Measurements from ENCODE around the gene SIGLEC15.

SIGLEC15 gene

DNA sequence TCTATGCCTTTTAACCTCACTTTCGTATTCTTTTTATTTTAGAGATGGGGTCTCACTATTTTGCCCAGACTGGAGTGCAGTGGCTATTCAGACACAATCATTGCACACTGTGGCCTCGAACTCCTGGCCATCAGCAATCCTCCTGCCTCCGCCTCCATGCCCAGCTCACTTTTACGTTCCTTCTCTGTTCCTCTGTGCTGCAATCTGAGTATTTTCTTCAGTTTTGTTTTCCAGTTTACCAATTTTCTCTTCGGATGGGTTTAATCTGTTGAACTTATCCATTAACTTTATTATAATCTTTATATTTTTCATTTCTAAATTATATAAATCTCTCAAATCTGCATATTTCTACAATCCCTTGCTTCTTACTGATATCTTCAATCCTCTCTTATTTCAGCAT is 38.6 kb downstream of the SIGLEC15 start:
- H3K4me3 ChIP-seq (ENCODE audit: low read depth, low read length): no peak overlapping the region
- TF ChIP-seq, protein P1, sequence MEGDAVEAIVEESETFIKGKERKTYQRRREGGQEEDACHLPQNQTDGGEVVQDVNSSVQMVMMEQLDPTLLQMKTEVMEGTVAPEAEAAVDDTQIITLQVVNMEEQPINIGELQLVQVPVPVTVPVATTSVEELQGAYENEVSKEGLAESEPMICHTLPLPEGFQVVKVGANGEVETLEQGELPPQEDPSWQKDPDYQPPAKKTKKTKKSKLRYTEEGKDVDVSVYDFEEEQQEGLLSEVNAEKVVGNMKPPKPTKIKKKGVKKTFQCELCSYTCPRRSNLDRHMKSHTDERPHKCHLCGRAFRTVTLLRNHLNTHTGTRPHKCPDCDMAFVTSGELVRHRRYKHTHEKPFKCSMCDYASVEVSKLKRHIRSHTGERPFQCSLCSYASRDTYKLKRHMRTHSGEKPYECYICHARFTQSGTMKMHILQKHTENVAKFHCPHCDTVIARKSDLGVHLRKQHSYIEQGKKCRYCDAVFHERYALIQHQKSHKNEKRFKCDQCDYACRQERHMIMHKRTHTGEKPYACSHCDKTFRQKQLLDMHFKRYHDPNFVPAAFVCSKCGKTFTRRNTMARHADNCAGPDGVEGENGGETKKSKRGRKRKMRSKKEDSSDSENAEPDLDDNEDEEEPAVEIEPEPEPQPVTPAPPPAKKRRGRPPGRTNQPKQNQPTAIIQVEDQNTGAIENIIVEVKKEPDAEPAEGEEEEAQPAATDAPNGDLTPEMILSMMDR (conservative IDR thresholded peaks at IDR 0.05; ENCODE audit: low read depth, low read length): no peak
- DNase-seq (ENCODE audit: low read depth): no peak

DNA sequence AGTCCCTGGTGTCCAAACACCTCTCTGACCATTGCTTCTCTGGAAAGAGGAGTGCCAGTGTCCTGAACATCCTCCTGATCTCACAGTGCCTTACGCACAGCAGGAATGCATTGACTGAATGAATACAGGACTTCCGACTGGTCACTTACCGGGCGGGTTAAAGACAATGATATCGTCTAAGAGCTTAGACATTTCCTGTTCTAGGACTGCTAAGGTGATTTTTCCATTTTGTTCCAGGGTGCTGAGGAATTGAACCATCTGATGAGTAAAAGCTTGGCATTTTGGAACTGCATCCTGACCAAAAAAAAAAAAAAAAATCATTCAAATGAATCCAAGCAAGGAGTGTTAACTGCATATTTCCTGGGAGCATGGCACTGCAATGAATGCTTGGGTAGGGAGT is 40.0 kb downstream of the SIGLEC15 start:
- no peak overlapping the region for H3K4me3 ChIP-seq (ENCODE audit: low read depth, low read length)
- DNase-seq (ENCODE audit: low read depth): no peak
- TF ChIP-seq, protein P1 (conservative IDR thresholded peaks at IDR 0.05; ENCODE audit: low read depth, low read length): no peak

DNA sequence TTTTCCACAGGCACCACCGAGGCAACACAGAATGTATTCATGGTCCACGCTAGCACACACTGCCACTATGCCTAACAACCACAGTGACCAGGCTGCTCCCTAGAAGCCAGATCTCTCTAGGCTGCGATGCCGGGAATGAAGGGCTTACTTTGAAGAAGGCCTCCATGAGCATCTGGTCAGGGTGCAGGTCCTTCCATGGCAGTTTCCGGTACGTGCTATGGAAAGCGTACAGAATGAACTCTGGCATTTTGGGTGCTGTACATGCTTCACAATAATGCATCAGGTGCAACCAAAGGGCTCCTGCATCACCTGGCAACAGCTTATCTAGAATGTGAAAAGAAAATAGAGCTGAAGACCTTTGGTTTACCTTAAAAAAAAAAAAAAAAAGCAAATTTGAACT is 44.9 kb downstream of the SIGLEC15 start:
- TF ChIP-seq, protein P1 (conservative IDR thresholded peaks at IDR 0.05; ENCODE audit: low read depth, low read length): no peak
- DNase-seq (ENCODE audit: low read depth): no peak
- no peak overlapping the region for H3K4me3 ChIP-seq (ENCODE audit: low read depth, low read length)

DNA sequence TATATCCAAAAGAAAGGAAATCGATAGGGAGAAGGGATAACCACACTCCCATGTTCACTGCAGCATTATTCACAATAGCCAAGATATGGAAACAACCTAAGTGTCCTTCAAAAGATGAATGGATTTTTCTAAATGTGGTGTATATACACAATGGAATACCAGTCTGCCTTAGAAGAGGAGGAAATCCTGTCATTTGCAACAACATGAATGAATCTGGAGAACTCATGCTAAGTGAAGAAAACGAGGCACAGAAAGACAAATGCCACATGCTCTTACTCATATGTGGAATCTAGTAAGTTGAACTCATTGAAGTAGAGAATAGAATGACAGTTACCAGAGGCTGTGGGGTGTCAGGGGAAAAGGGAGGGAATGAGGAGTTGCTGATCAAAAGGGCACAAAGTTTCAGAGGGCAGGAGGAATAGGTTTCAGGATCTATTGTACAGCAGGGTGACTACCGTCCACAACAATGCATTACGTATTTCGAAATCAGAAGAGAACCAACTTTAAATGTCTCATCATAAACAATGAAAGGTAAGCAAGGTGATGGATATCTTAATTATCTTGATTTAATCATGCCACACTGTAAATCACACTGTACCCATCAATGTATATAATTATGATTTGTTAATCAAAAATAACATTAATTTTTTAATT is 46.1 kb downstream of the SIGLEC15 start:
- DNase-seq (ENCODE audit: low read depth): no peak
- H3K4me3 ChIP-seq (ENCODE audit: low read depth, low read length): no peak overlapping the region
- TF ChIP-seq, protein P1 (conservative IDR thresholded peaks at IDR 0.05; ENCODE audit: low read depth, low read length): no peak

DNA sequence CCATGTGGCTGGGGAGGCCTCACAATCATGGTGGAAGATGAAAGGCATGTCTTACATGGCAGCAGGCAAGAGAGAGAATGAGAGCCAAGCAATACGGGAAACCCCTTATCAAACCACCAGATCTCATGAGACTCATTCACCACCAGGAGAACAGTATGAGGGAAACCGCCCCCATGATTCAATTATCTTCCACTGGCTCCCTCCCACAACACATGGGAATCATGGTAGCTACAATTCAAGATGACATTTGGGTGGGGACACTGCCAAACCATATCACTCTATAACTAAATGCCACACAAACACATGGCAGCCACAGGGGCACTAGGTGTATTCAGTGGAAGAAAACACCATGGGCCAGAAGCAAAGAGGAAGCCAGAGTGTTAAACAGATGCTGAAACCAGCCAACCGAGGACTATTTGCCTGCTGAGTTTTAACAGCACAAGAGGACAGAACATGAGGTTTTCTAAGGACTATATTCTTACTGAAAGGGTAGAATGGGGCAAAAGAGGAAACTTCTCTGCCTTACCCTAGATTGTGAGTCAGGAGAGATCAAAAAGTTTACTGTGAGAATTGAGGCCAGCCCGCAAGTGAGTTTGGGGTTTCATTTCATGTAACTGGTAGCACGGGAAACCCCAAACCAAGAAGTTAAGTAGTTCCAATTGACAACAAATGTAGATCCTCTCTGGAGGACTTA is 49.2 kb downstream of the SIGLEC15 start:
- TF ChIP-seq, protein P1 (conservative IDR thresholded peaks at IDR 0.05; ENCODE audit: low read depth, low read length): no peak
- peak; percentile 26 for DNase-seq (ENCODE audit: low read depth)
- no peak overlapping the region for H3K4me3 ChIP-seq (ENCODE audit: low read depth, low read length)

DNA sequence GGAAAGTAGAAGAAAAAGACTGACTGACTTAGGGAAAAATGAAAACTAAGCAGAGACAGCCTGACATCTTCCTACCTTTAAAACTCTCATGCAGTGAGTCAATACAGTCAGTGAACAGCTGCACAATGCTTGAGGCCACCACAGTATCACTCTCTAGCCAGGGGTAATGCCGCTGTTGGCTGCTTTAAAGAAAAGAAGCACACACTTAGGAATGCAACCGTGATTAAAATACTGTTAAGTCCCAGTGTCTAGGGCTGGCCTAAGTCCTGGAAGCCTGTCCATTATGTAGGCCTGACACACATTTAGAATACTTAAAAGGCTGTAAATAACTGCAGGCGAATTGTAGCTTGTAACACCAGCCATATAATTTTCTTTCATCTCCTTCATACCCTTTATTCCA is 50.7 kb downstream of the SIGLEC15 start:
- DNase-seq (ENCODE audit: low read depth): no peak
- no peak overlapping the region for H3K4me3 ChIP-seq (ENCODE audit: low read depth, low read length)
- TF ChIP-seq, protein P1 (conservative IDR thresholded peaks at IDR 0.05; ENCODE audit: low read depth, low read length): no peak

DNA sequence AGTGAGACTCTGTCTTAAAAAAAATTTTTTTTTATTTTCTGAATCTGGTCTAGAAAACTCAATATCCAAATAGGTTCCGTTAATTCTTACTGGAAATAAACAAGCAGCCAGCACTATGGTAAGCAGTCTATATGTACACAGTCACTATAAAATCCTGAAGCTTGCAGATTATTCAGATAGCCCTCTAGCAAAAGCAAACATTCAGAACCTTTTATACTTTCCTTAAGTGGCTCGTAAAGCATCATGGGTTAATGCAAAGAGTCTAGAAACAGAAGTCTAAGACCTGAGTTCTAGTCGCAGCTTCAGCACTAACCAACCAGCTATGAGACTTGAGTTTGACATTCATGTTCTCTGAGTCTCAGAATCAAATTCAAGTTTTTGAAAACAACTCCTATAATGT is 51.9 kb downstream of the SIGLEC15 start:
- DNase-seq (ENCODE audit: low read depth): no peak
- TF ChIP-seq, protein P1 (conservative IDR thresholded peaks at IDR 0.05; ENCODE audit: low read depth, low read length): no peak
- H3K4me3 ChIP-seq (ENCODE audit: low read depth, low read length): no peak overlapping the region

All from choroid plexus epithelial cell (primary cell).